Type B pancreatic cell (in vitro differentiated cells): ENCODE results near the gene SNAP29. TPM values are rescaled to one million over a fixed set of nuclear protein-coding genes. Genes with fewer than 3 reads are reported as not detected.

Source experiments
- DNase-seq: peaks from one replicate; pipeline ENCODE4 v3.0.0; 2021; ENCODE audit warnings: mixed read lengths; ENCODE audit not compliant: unreplicated experiment; ENCODE audit errors: extremely low spot score
- H3K27ac Mint-ChIP-seq: 2 replicates; pipeline ENCODE4 v1.8.0; 2021; ENCODE audit warnings: mild to moderate bottlenecking, mixed read lengths
- H3K27me3 Mint-ChIP-seq: 2 replicates; pipeline ENCODE4 v1.8.0; 2021; ENCODE audit warnings: mixed read lengths
- H3K36me3 Mint-ChIP-seq: 2 replicates; pipeline ENCODE4 v1.8.0; 2021; ENCODE audit warnings: mixed read lengths
- H3K4me1 Mint-ChIP-seq: one replicate; pipeline ENCODE4 v1.8.0; 2021; ENCODE audit warnings: mixed read lengths; ENCODE audit not compliant: unreplicated experiment
- H3K4me3 Mint-ChIP-seq: 2 replicates; pipeline ENCODE4 v1.8.0; 2021; ENCODE audit warnings: mild to moderate bottlenecking, mixed read lengths
- H3K9me3 Mint-ChIP-seq: 2 replicates; pipeline ENCODE4 v1.8.0; 2021; ENCODE audit warnings: mixed read lengths
- CTCF ChIP-seq: fragments of 200-600 bp; sonication (generic); conservative IDR thresholded peaks from 2 replicates; pipeline ENCODE4 v1.5.0; 2021; ENCODE audit warnings: antibody characterized with exemption, mild to moderate bottlenecking
- total RNA-seq: library from RNA; stranded (reverse); gene quantifications from 2 replicates; pipeline ENCODE4 v1.2.1, GENCODE V29; 2021; ENCODE audit warnings: low replicate concordance

Gene SNAP29
- total RNA-seq, 1 donor from 2014 or later, result 20.4 TPM

GRCh38 chr22:20875296-20875695 lies 16.5 kb downstream of the SNAP29 start:
- Mint-ChIP-seq H3K9me3 (no peaks in the 10 kb centered on the region), H3K27me3 (no peaks in the 10 kb centered on the region), H3K4me3 (no peak overlapping the region), H3K36me3 (peaks cover 3% of the 10 kb centered on the region), H3K4me1 (no peaks in the 10 kb centered on the region), H3K27ac (no peak overlapping the region)
- no peak for DNase-seq
- TF ChIP-seq CTCF, result no peak

- no peak for DNase-seq
- H3K9me3 Mint-ChIP-seq, result no peaks in the 10 kb centered on the region
- no peaks in the 10 kb centered on the region for H3K27me3 Mint-ChIP-seq
- H3K36me3 Mint-ChIP-seq, result peaks cover 6% of the 10 kb centered on the region
- H3K27ac Mint-ChIP-seq, result no peak overlapping the region
- no peak for TF ChIP-seq CTCF
- no peaks in the 10 kb centered on the region for H3K4me1 Mint-ChIP-seq
- no peak overlapping the region for H3K4me3 Mint-ChIP-seq
These were observed 18.9 kb downstream of the SNAP29 start for GRCh38 chr22:20877715-20878114.

GRCh38 chr22:20881231-20881630 lies 22.4 kb downstream of the SNAP29 start:
- H3K27ac Mint-ChIP-seq, result peak overlapping the region; percentile 31
- peaks cover 9% of the 10 kb centered on the region for H3K4me1 Mint-ChIP-seq
- no peak for TF ChIP-seq CTCF
- H3K36me3 Mint-ChIP-seq, result peaks cover 10% of the 10 kb centered on the region
- H3K27me3 Mint-ChIP-seq, result no peaks in the 10 kb centered on the region
- no peak overlapping the region for H3K4me3 Mint-ChIP-seq
- no peak for DNase-seq
- no peaks in the 10 kb centered on the region for H3K9me3 Mint-ChIP-seq

GRCh38 chr22:20881869-20882815 lies 23.3 kb downstream of the SNAP29 start:
- H3K9me3 Mint-ChIP-seq, result no peaks in the 10 kb centered on the region
- no peak overlapping the region for H3K4me3 Mint-ChIP-seq
- peaks cover 11% of the 10 kb centered on the region for H3K36me3 Mint-ChIP-seq
- no peak for TF ChIP-seq CTCF
- H3K4me1 Mint-ChIP-seq, result peaks cover 10% of the 10 kb centered on the region
- DNase-seq, result no peak
- no peaks in the 10 kb centered on the region for H3K27me3 Mint-ChIP-seq
- no peak overlapping the region for H3K27ac Mint-ChIP-seq

- no peak for TF ChIP-seq CTCF
- H3K9me3 Mint-ChIP-seq, result no peaks in the 10 kb centered on the region
- peaks cover 18% of the 10 kb centered on the region for H3K36me3 Mint-ChIP-seq
- H3K4me1 Mint-ChIP-seq, result peaks cover 14% of the 10 kb centered on the region
- no peak overlapping the region for H3K4me3 Mint-ChIP-seq
- H3K27me3 Mint-ChIP-seq, result no peaks in the 10 kb centered on the region
- no peak for DNase-seq
- H3K27ac Mint-ChIP-seq, result no peak overlapping the region
These were observed 24.0 kb downstream of the SNAP29 start for GRCh38 chr22:20882855-20883254.
